Liver (tissue), 9 donors: ENCODE data around the gene MEP1A. TPM values are rescaled to one million over a fixed set of nuclear protein-coding genes. Genes with fewer than 3 reads are reported as not detected.
"Not testable (repeated sequence)": the region's sequence is repeated elsewhere in the genome, so short reads cannot be mapped to it uniquely, and the experiment has no call there.

Experiments
- DNase-seq: peaks from one replicate; pipeline ENCODE4 v3.0.0-alpha.2; 2017; ENCODE audit warnings: low spot score
- H3K27ac ChIP-seq, 2 donors: one replicate each; pipeline ENCODE4 v1.7.0; 2013; ENCODE audit warnings: inconsistent platforms in 2 of 2, low read length in 2 of 2, control low read depth in 1 of 2, low read depth in 1 of 2, mild to moderate bottlenecking in 1 of 2
- H3K27me3 ChIP-seq, 4 donors: one replicate each; pipeline versions ENCODE4 v1.6.1 to v1.7.0; 2013; ENCODE audit warnings: low read length in 3 of 4, inconsistent platforms in 1 of 4, mild to moderate bottlenecking in 1 of 4, moderate library complexity in 1 of 4; ENCODE audit not compliant: control insufficient read depth in 4 of 4, insufficient read depth in 4 of 4
- H3K36me3 ChIP-seq, 4 donors: one replicate each; pipeline versions ENCODE4 v1.6.1 to v1.7.0; 2013; ENCODE audit warnings: low read length in 3 of 4, mild to moderate bottlenecking in 3 of 4, low read depth in 1 of 4, moderate library complexity in 1 of 4; ENCODE audit not compliant: control insufficient read depth in 4 of 4, insufficient read depth in 3 of 4
- H3K4me1 ChIP-seq, 4 donors: one replicate each; pipeline versions ENCODE4 v1.6.1 to v1.7.0; 2013; ENCODE audit warnings: low read length in 3 of 4, mild to moderate bottlenecking in 3 of 4, moderate library complexity in 1 of 4; ENCODE audit not compliant: control insufficient read depth in 4 of 4, insufficient read depth in 4 of 4
- H3K4me3 ChIP-seq, 3 donors: one replicate each; pipeline versions ENCODE4 v1.6.1 to v1.7.0; 2013; ENCODE audit warnings: low read length in 3 of 3, control low read depth in 1 of 3, low read depth in 1 of 3, mild to moderate bottlenecking in 1 of 3
- H3K9ac ChIP-seq, 2 donors: one replicate each; pipeline ENCODE4 v1.7.0; 2013; ENCODE audit warnings: low read length in 2 of 2, mild to moderate bottlenecking in 2 of 2, moderate library complexity in 2 of 2, control low read depth in 1 of 2, low read depth in 1 of 2
- H3K9me3 ChIP-seq, 4 donors: one replicate each; pipeline versions ENCODE4 v1.6.1 to v1.7.0; 2013; ENCODE audit warnings: low read length in 3 of 4; ENCODE audit not compliant: control insufficient read depth in 4 of 4
- EGR1 ChIP-seq, 2 donors: IDR thresholded peaks; 2 replicates each; pipeline ENCODE4 v1.6.1; 2016 to 2018; ENCODE audit warnings: antibody characterized with exemption in 2 of 2, low read depth in 2 of 2
- FOXA2 ChIP-seq: IDR thresholded peaks from 2 replicates; pipeline ENCODE4 v1.6.1; 2016; ENCODE audit warnings: antibody characterized with exemption
- GABPA ChIP-seq, 2 donors: IDR thresholded peaks in 1 of 2; conservative IDR thresholded peaks in 1 of 2; 2 replicates each; pipeline ENCODE4 v1.6.1; 2016; ENCODE audit warnings: antibody characterized with exemption in 2 of 2, mild to moderate bottlenecking in 1 of 2, moderate library complexity in 1 of 2
- HNF4A ChIP-seq, 2 donors: conservative IDR thresholded peaks; 2 replicates each; pipeline ENCODE4 v1.6.1; 2016; ENCODE audit warnings: antibody characterized with exemption in 2 of 2, mild to moderate bottlenecking in 2 of 2
- HNF4G ChIP-seq: IDR thresholded peaks from 2 replicates; pipeline ENCODE4 v1.6.1; 2016; ENCODE audit warnings: antibody characterized with exemption
- JUND ChIP-seq, 2 donors: IDR thresholded peaks; 2 replicates each; pipeline ENCODE4 v1.6.1; 2016; ENCODE audit warnings: antibody characterized with exemption in 2 of 2
- RXRA ChIP-seq, 2 donors: IDR thresholded peaks; 2 replicates each; pipeline ENCODE4 v1.6.1; 2017 to 2018; ENCODE audit warnings: antibody characterized with exemption in 2 of 2, mild to moderate bottlenecking in 1 of 2
- TAF1 ChIP-seq: conservative IDR thresholded peaks from 2 replicates; pipeline ENCODE4 v1.6.1; 2016; ENCODE audit warnings: antibody characterized with exemption, mild to moderate bottlenecking
- WGBS: extraction: QIAGEN DNeasy Blood & Tissue Kit; methylation state at CpG from one replicate; pipeline ENCODE4 v1.1.7; 2013; 5-methylcytosine and 5-hydroxymethylcytosine counted together
- polyA plus RNA-seq, 2 donors: library from polyadenylated mRNA; stranded (reverse) in 1 of 2; unstranded in 1 of 2; fragments of 200-250 nt in 1 of 2; fragments of >200 nt in 1 of 2; fragmentation: Nextera tagmentation in 1 of 2; extraction: Ambion mirVana in 1 of 2; gene quantifications; one replicate each; pipeline versions ENCODE4 v1.2.1 to v1.2.3, GENCODE V29; 2013 to 2015
- total RNA-seq, 2 donors: library from RNA; depleted of rRNA; stranded (reverse); fragments of >200 nt; gene quantifications; one replicate each; pipeline ENCODE4 v1.2.3, GENCODE V29; 2014
- TF ChIP-seq, protein P1 (sequence below): IDR thresholded peaks from 2 replicates; pipeline ENCODE4 v1.6.1; 2016; ENCODE audit warnings: antibody characterized with exemption
- TF ChIP-seq, protein P2 (sequence below): IDR thresholded peaks from 2 replicates; pipeline ENCODE4 v1.6.1; 2016; ENCODE audit warnings: antibody characterized with exemption
- TF ChIP-seq, protein P3 (sequence below): IDR thresholded peaks from 2 replicates; pipeline ENCODE4 v1.6.1; 2016; ENCODE audit warnings: antibody characterized with exemption, mild to moderate bottlenecking
- TF ChIP-seq, protein P4 (sequence below): fragments of 150-350 bp; IDR thresholded peaks from 2 replicates; pipeline ENCODE4 v1.5.1; 2017; ENCODE audit warnings: improper control_type of control experiment, low read depth, low read length; ENCODE audit not compliant: missing input control
- donor health status: healthy.
- donor health status: healthy.
- donor health status: healthy.
- donor health status: healthy.
- donor health status: healthy.

MEP1A gene
- total and polyA plus RNA-seq, 4 donors: 0.01 to 1.8 (median 0.08) TPM; not detected in 1

DNA sequence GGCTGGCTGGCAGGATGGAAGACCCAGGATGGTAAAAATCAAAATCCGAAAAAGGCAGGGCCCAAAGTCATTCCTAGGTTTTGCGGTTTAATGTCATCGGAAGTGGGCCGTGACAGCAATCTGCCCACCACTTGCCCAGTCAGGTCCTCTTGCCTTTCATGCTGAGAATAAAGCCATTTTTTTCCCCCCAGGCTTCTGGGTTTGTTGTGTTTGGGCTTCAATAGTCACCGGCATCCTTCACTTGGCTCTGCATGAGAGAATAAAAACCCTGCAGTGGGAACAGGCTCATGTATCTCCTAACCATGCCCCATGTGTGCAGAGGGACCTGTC is 56.1 kb downstream of the MEP1A start:
- Histone ChIP-seq H3K36me3 (no peaks in the 10 kb centered on the region), H3K9ac (no peak overlapping the region), H3K27me3 (no peaks in the 10 kb centered on the region), H3K4me3 (no peak overlapping the region), H3K27ac (no peak overlapping the region), H3K9me3 (no peaks in the 10 kb centered on the region), H3K4me1 (peaks cover 0 to 4% (median 0%) of the 10 kb centered on the region in 4 donors)
- DNase-seq: no peak
- TF ChIP-seq EGR1 (IDR thresholded peaks at IDR 0.05; ENCODE audit: low read depth in 2 of 2) (no peak), FOXA2 (no peak), HNF4A (conservative IDR thresholded peaks at IDR 0.05) (no peak), HNF4G (no peak), TAF1 (no peak), RXRA (IDR thresholded peaks at IDR 0.05) (no peak), JUND (IDR thresholded peaks at IDR 0.05) (no peak)
- TF ChIP-seq, protein P1, sequence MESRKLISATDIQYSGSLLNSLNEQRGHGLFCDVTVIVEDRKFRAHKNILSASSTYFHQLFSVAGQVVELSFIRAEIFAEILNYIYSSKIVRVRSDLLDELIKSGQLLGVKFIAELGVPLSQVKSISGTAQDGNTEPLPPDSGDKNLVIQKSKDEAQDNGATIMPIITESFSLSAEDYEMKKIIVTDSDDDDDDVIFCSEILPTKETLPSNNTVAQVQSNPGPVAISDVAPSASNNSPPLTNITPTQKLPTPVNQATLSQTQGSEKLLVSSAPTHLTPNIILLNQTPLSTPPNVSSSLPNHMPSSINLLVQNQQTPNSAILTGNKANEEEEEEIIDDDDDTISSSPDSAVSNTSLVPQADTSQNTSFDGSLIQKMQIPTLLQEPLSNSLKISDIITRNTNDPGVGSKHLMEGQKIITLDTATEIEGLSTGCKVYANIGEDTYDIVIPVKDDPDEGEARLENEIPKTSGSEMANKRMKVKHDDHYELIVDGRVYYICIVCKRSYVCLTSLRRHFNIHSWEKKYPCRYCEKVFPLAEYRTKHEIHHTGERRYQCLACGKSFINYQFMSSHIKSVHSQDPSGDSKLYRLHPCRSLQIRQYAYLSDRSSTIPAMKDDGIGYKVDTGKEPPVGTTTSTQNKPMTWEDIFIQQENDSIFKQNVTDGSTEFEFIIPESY: no peak
- TF ChIP-seq, protein P2, sequence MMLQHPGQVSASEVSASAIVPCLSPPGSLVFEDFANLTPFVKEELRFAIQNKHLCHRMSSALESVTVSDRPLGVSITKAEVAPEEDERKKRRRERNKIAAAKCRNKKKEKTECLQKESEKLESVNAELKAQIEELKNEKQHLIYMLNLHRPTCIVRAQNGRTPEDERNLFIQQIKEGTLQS: no peak
- WGBS: 70% methylated on average over 5 of the region's 5 CpGs

DNA sequence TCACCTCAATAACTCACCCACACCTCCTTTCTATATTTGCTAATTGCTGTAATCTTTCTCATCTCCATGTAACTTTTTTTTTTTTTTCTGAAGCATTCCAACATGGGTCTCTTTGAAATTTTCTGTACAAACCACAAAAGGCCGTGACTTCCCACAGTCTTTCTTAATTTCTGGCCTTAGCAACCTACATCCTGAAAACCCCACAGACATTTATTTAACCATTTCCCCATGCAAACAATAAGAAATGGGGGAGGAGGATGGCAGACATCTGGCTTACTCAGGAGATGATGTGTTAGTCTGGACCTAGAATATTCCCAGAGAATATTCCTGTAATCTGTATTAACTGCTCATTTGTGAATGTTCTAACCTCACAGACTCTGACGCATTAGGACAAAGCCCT is 57.6 kb downstream of the MEP1A start:
- no peak for DNase-seq
- Histone ChIP-seq H3K36me3 (no peaks in the 10 kb centered on the region), H3K27ac (no peak overlapping the region), H3K4me3 (no peak overlapping the region), H3K4me1 (peaks cover 0 to 4% (median 0%) of the 10 kb centered on the region in 4 donors), H3K9ac (no peak overlapping the region), H3K27me3 (no peaks in the 10 kb centered on the region), H3K9me3 (no peaks in the 10 kb centered on the region)
- TF ChIP-seq GABPA (IDR thresholded peaks at IDR 0.05 in 1 of 2, conservative IDR thresholded peaks at IDR 0.05 in 1 of 2): no peak
- TF ChIP-seq, protein P3, sequence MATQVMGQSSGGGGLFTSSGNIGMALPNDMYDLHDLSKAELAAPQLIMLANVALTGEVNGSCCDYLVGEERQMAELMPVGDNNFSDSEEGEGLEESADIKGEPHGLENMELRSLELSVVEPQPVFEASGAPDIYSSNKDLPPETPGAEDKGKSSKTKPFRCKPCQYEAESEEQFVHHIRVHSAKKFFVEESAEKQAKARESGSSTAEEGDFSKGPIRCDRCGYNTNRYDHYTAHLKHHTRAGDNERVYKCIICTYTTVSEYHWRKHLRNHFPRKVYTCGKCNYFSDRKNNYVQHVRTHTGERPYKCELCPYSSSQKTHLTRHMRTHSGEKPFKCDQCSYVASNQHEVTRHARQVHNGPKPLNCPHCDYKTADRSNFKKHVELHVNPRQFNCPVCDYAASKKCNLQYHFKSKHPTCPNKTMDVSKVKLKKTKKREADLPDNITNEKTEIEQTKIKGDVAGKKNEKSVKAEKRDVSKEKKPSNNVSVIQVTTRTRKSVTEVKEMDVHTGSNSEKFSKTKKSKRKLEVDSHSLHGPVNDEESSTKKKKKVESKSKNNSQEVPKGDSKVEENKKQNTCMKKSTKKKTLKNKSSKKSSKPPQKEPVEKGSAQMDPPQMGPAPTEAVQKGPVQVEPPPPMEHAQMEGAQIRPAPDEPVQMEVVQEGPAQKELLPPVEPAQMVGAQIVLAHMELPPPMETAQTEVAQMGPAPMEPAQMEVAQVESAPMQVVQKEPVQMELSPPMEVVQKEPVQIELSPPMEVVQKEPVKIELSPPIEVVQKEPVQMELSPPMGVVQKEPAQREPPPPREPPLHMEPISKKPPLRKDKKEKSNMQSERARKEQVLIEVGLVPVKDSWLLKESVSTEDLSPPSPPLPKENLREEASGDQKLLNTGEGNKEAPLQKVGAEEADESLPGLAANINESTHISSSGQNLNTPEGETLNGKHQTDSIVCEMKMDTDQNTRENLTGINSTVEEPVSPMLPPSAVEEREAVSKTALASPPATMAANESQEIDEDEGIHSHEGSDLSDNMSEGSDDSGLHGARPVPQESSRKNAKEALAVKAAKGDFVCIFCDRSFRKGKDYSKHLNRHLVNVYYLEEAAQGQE: no peak
- TF ChIP-seq, protein P4, sequence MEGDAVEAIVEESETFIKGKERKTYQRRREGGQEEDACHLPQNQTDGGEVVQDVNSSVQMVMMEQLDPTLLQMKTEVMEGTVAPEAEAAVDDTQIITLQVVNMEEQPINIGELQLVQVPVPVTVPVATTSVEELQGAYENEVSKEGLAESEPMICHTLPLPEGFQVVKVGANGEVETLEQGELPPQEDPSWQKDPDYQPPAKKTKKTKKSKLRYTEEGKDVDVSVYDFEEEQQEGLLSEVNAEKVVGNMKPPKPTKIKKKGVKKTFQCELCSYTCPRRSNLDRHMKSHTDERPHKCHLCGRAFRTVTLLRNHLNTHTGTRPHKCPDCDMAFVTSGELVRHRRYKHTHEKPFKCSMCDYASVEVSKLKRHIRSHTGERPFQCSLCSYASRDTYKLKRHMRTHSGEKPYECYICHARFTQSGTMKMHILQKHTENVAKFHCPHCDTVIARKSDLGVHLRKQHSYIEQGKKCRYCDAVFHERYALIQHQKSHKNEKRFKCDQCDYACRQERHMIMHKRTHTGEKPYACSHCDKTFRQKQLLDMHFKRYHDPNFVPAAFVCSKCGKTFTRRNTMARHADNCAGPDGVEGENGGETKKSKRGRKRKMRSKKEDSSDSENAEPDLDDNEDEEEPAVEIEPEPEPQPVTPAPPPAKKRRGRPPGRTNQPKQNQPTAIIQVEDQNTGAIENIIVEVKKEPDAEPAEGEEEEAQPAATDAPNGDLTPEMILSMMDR: no peak
- 90% methylated on average over 2 of the region's 2 CpGs for WGBS

DNA sequence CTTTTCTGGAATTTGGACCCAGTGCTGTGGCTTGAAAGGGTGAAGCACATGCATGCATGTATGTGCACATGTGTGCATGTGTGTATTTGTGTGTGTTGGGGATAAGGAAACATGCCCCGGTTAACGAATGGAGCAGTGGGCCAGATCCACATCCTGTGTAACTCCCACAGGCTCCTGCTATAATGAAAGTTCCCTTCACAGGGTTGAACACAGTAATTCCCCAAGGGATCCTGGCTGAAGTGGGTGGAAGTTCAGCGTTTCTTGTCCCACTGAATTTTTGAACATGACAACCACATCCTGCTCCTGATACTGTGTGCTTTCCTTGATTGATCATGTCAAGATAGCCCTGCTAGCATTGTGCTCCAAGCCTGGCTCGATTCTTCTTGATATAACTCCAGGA is 58.4 kb downstream of the MEP1A start:
- H3K27ac ChIP-seq, H3K9me3 ChIP-seq, H3K4me1 ChIP-seq, H3K9ac ChIP-seq, H3K4me3 ChIP-seq, H3K36me3 ChIP-seq, H3K27me3 ChIP-seq, DNase-seq: not testable (repeated sequence)
- WGBS: 82% methylated on average over 4 of the region's 4 CpGs
